ENCODE results near the gene FSIP1. TPM values are rescaled to one million over a fixed set of nuclear protein-coding genes. Genes with fewer than 3 reads are reported as not detected.

FSIP1 gene
- total RNA-seq, 4 donors from 2014 or later, result 0.17 TPM; not detected in 3

DNA sequence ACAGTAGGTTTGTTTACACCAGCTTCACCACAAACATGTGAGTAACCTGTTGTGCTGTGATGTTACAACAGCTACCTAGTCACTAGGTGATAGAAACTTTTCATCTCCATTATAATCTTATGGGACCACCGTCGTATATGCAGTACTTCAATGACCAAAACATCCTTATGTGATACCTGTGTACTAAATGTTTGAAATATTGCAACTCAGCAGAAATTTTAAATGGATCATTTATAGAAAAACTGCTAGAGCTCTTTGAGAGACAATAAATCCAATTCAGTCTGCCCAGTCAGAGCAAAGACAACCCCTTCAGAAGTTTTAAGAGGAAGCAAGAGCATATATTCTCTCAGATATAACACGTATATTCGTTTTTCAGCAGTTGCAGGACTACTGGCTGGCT is 128.3 kb downstream of the FSIP1 start:
- intact Hi-C loops (cut with DNase I; ENCODE audit: low total_unique reads), result no loop called here
- DNase-seq (ENCODE audit: low spot score in 2 of 2), result no peak
- H3K4me3 ChIP-seq (ENCODE audit: low read depth, poor library complexity, severe bottlenecking), result no peak overlapping the region
- 87 to 88% methylated on average over 4 of the region's 4 CpGs for WGBS, 2 donors
- TF ChIP-seq, protein P1, sequence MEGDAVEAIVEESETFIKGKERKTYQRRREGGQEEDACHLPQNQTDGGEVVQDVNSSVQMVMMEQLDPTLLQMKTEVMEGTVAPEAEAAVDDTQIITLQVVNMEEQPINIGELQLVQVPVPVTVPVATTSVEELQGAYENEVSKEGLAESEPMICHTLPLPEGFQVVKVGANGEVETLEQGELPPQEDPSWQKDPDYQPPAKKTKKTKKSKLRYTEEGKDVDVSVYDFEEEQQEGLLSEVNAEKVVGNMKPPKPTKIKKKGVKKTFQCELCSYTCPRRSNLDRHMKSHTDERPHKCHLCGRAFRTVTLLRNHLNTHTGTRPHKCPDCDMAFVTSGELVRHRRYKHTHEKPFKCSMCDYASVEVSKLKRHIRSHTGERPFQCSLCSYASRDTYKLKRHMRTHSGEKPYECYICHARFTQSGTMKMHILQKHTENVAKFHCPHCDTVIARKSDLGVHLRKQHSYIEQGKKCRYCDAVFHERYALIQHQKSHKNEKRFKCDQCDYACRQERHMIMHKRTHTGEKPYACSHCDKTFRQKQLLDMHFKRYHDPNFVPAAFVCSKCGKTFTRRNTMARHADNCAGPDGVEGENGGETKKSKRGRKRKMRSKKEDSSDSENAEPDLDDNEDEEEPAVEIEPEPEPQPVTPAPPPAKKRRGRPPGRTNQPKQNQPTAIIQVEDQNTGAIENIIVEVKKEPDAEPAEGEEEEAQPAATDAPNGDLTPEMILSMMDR (IDR thresholded peaks at IDR 0.05), result no peak
- no peak for TF ChIP-seq POLR2A (IDR thresholded peaks at IDR 0.05)

DNA sequence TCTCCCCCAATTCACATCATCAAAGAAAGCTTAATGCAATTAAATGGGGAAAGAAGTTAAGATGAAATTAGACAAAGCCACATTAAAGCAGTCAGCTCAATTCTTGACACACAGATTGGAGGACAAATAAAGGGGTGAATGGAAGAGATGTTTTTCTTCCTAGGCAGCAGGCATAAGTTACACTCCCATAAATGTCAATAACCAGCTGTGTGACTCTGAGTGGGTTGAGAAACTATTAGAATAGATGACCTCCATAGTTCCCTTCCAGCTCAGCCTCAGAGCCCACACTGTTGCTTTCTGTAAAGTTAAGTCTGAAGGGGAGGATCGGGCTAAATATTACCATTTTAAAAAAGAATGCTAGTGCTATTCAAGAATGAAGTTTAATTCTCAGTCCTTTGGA is 130.8 kb downstream of the FSIP1 start:
- no peak for TF ChIP-seq POLR2A (IDR thresholded peaks at IDR 0.05)
- TF ChIP-seq, protein P1 (IDR thresholded peaks at IDR 0.05), result no peak
- DNase-seq (ENCODE audit: low spot score in 2 of 2), result no peak
- no peak overlapping the region for H3K4me3 ChIP-seq (ENCODE audit: low read depth, poor library complexity, severe bottlenecking)
- 81 to 90% methylated on average over 1 of the region's 1 CpG for WGBS, 2 donors
- intact Hi-C loops (cut with DNase I; ENCODE audit: low total_unique reads), result no loop called here

DNA sequence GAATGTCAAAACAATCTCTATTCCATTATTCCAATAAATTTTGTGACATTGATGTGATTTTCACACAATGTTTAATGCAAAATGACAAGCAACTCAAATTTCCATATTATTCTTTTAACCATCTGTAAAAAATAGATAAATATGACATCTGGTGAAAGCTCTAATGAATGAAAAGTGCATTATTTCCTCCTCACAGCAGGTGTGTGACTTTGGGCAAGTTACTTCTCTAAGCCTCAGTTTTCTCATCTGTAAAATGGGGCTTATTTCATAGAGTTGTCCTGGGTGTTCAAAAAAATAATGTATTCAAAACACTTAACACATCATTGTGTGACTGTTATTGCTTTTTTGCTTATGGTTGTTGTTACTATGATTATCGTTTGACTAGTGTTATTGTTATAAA is 131.3 kb downstream of the FSIP1 start:
- TF ChIP-seq, protein P1 (IDR thresholded peaks at IDR 0.05), result no peak
- TF ChIP-seq POLR2A (IDR thresholded peaks at IDR 0.05), result no peak
- 82 to 91% methylated on average over 1 of the region's 1 CpG for WGBS, 2 donors
- no peak overlapping the region for H3K4me3 ChIP-seq (ENCODE audit: low read depth, poor library complexity, severe bottlenecking)
- no peak for DNase-seq (ENCODE audit: low spot score in 2 of 2)
- intact Hi-C loops (cut with DNase I; ENCODE audit: low total_unique reads), result no loop called here

DNA sequence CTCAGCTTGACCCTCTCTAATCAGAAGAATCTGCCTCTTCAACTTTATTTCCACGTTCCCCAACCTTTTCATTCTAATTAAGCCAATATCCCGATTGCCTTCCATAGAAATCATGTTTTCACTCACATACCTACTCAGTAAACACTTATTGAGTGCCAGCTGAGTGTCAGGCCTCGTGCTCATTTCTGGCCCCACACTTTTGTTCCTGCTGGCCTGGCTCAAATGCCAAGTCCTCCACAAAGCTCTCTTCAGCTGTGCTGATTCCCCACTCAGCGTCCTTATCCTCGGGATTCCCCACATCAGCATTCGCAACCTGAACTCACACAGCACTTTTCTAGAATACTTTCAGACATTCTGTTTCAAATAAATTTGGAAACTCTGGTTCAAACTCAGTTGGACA is 132.9 kb downstream of the FSIP1 start:
- intact Hi-C loops (cut with DNase I; ENCODE audit: low total_unique reads), result no loop called here
- no peak overlapping the region for H3K4me3 ChIP-seq (ENCODE audit: low read depth, poor library complexity, severe bottlenecking)
- DNase-seq (ENCODE audit: low spot score in 2 of 2), result no peak
- WGBS, 2 donors, result 65 to 71% methylated on average over 6 of the region's 6 CpGs
- TF ChIP-seq, protein P1 (IDR thresholded peaks at IDR 0.05), result no peak
- TF ChIP-seq POLR2A (IDR thresholded peaks at IDR 0.05), result no peak

DNA sequence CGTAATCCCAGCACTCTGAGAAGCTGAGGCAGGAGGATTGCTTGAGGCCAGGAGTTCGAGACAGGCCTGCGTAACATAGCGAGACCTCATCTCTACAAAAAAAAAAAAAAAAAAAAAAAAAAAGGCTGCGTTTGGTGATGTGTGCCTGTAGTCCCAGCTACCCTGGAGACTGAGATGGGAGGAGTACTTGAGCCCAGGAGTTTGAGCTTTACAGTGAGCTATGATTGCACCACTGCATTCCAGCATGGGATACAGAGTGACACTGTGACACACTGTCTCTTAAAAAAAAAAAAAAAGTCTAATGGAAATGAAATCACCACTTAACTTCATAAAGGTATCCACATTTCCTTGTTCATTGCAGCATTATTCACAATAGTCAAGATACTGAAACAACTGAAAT is 136.2 kb downstream of the FSIP1 start:
- intact Hi-C loops (cut with DNase I; ENCODE audit: low total_unique reads), result no loop called here
- TF ChIP-seq, protein P1 (IDR thresholded peaks at IDR 0.05), result no peak
- no peak for TF ChIP-seq POLR2A (IDR thresholded peaks at IDR 0.05)
- H3K4me3 ChIP-seq (ENCODE audit: low read depth, poor library complexity, severe bottlenecking), result no peak overlapping the region
- DNase-seq (ENCODE audit: low spot score in 2 of 2), result no peak
- WGBS, 2 donors, result 98 to 99% methylated on average over 5 of the region's 5 CpGs

DNA sequence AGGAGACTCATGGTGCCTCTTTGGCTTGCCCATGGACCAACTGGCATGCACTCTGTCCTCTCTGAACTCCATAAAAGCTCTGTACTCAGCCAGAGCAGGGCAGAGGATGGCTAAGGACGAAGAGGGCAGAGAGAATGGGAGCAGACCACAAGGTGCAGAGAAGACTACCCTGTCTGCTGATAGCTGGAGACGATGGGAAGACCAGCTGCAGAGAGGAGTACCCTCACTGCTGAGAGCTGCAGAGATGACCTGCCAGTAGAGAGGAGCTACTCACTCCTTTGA is 136.7 kb downstream of the FSIP1 start:
- no peak for DNase-seq (ENCODE audit: low spot score in 2 of 2)
- intact Hi-C loops (cut with DNase I; ENCODE audit: low total_unique reads), result no loop called here
- 100% methylated on average over 2 of the region's 2 CpGs for WGBS, 2 donors
- H3K4me3 ChIP-seq (ENCODE audit: low read depth, poor library complexity, severe bottlenecking), result no peak overlapping the region
- TF ChIP-seq POLR2A (IDR thresholded peaks at IDR 0.05), result no peak
- TF ChIP-seq, protein P1 (IDR thresholded peaks at IDR 0.05), result no peak

All from lower leg skin (tissue), 4 donors.